HG02885 (cell line): ENCODE data around the gene PAPOLA.
"Not testable (repeated sequence)": the region's sequence is repeated elsewhere in the genome, so short reads cannot be mapped to it uniquely, and the experiment has no call there.

ENCODE experiments used
- ATAC-seq: cut with Tn5 transposase; IDR thresholded peaks from one replicate; pipeline ENCODE4 v1.9.1; 2021; ENCODE audit warnings: mild to moderate bottlenecking; ENCODE audit not compliant: unreplicated experiment, poor library complexity

PAPOLA gene

GRCh38 chr14:96501217-96501739, 904 bp upstream of the PAPOLA start:
- no peak for ATAC-seq

GRCh38 chr14:96502621-96503305, 581 bp downstream of the PAPOLA start:
- ATAC-seq, result peak; percentile 31

- no peak for ATAC-seq
Observed at GRCh38 chr14:96503306-96503679, 1.1 kb downstream of the PAPOLA start.

- ATAC-seq, result not testable (repeated sequence)
Observed at GRCh38 chr14:96504353-96504752, 2.2 kb downstream of the PAPOLA start.

GRCh38 chr14:96507723-96508122, 5.5 kb downstream of the PAPOLA start:
- ATAC-seq, result no peak

- no peak for ATAC-seq
Observed at GRCh38 chr14:96508900-96509299, 6.7 kb downstream of the PAPOLA start.

- peak; percentile 50 for ATAC-seq
Observed at GRCh38 chr14:96509457-96510090, 7.4 kb downstream of the PAPOLA start.

- ATAC-seq, result no peak
Observed at GRCh38 chr14:96511146-96511545, 9.0 kb downstream of the PAPOLA start.

GRCh38 chr14:96511667-96512066, 9.5 kb downstream of the PAPOLA start:
- ATAC-seq, result no peak

GRCh38 chr14:96512122-96512521, 9.9 kb downstream of the PAPOLA start:
- no peak for ATAC-seq

GRCh38 chr14:96512602-96513397, 10.6 kb downstream of the PAPOLA start:
- no peak for ATAC-seq

- ATAC-seq, result peak; percentile 61
Observed at GRCh38 chr14:96514694-96515093, 12.5 kb downstream of the PAPOLA start.

GRCh38 chr14:96515731-96516130, 13.5 kb downstream of the PAPOLA start:
- ATAC-seq, result no peak

GRCh38 chr14:96516351-96516750, 14.2 kb downstream of the PAPOLA start:
- no peak for ATAC-seq

- ATAC-seq, result peak; percentile 78
Observed at GRCh38 chr14:96519970-96520369, 17.8 kb downstream of the PAPOLA start.

GRCh38 chr14:96525452-96525851, 23.3 kb downstream of the PAPOLA start:
- ATAC-seq, result no peak

GRCh38 chr14:96532632-96533031, 30.4 kb downstream of the PAPOLA start:
- no peak for ATAC-seq

GRCh38 chr14:96536807-96537206, 34.6 kb downstream of the PAPOLA start:
- ATAC-seq, result no peak

GRCh38 chr14:96538097-96538989, 36.2 kb downstream of the PAPOLA start:
- no peak for ATAC-seq

- no peak for ATAC-seq
Observed at GRCh38 chr14:96538990-96539317, 36.8 kb downstream of the PAPOLA start.
